Pancreas (tissue), 10 donors: Measurements from ENCODE around the gene DCHS1. TPM values are rescaled to one million over a fixed set of nuclear protein-coding genes. Genes with fewer than 3 reads are reported as not detected.
A peak's percentile ranks its signal among the peaks of the same experiment; 100 is the strongest.

Experiments used
- ATAC-seq, 4 donors: fragments of 200-7000 bp; cut with Tn5 transposase; one replicate each; pipeline versions ENCODE4 v1.8.0 to v1.9.1; 2020; ENCODE audit warnings: mild to moderate bottlenecking in 4 of 4, moderate library complexity in 4 of 4
- DNase-seq, 6 donors: peaks; one replicate each; pipeline ENCODE4 v3.0.0-alpha.2; 2020
- FAIRE-seq: peaks from 2 replicates; lab custom pipeline; 2012; peaks lifted over from hg19 to GRCh38; lab: Jason Lieb, UNC
- H3K27ac ChIP-seq, 4 donors: fragments of 200-600 bp; sonication (generic); 1 replicate in 3 of 4; 2 replicates in 1 of 4; pipeline versions ENCODE4 v1.5.0 to v1.8.0; 2020
- H3K27me3 ChIP-seq, 4 donors: fragments of 200-600 bp; one replicate each; pipeline ENCODE4 v1.8.0; 2021
- H3K36me3 ChIP-seq, 3 donors: fragments of 200-600 bp; sonication (generic) in 1 of 3; one replicate each; pipeline versions ENCODE4 v1.5.0 to v1.8.0; 2020 to 2021
- H3K4me1 ChIP-seq, 3 donors: fragments of 200-600 bp; one replicate each; pipeline ENCODE4 v1.8.0; 2021
- H3K4me3 ChIP-seq, 4 donors: fragments of 200-600 bp; sonication (generic) in 2 of 4; one replicate each; pipeline versions ENCODE4 v1.5.0 to v1.8.0; 2020 to 2021
- H3K9me3 ChIP-seq, 4 donors: fragments of 200-600 bp; one replicate each; pipeline ENCODE4 v1.8.0; 2021
- CTCF ChIP-seq, 4 donors: fragments of 200-600 bp; sonication (generic) in 3 of 4; IDR thresholded peaks; one replicate each; pipeline versions ENCODE4 v1.5.0 to v1.8.0; 2021; ENCODE audit warnings: antibody characterized with exemption in 4 of 4
- WGBS, 2 donors: extraction: QIAGEN DNeasy Blood & Tissue Kit; methylation state at CpG; one replicate each; pipeline ENCODE4 v1.1.7; 2013; 5-methylcytosine and 5-hydroxymethylcytosine counted together
- intact Hi-C, 3 donors: fragments of 100-400 bp; cut with DNase I; formaldehyde crosslinking; loops; one replicate each; pipeline versions ENCODE4 v1.11.1 to v1.14.2; 2022
- polyA plus RNA-seq, 2 donors: library from polyadenylated mRNA; stranded (reverse); fragments of 200-250 nt; gene quantifications; one replicate each; pipeline ENCODE4 v1.2.3, GENCODE V29; 2013
- total RNA-seq, 6 donors: library from RNA; stranded (reverse); fragmentation: NEBNext Ultra II Directional in 4 of 6; extraction: Animal tissue kit (Norgen Biotek cat#: 25700) in 4 of 6; gene quantifications; one replicate each; pipeline versions ENCODE4 v1.2.1 to v1.2.4, GENCODE V29; 2021 to 2023
- donor health status: healthy with polysubstance abuse.
- donor health status: DM: no; HTN: no; CAD: no; lungs with moderate emphysema.
- donor health status: DM: no; HTN: no; CAD: no.
- donor health status: control.
- donor health status: control.
- donor health status: Bipolar disorder and iron deficiency.
- donor health status: DM: yes; HTN: yes; CAD: no.
- donor health status: DM: no; HTN: no; CAD: no.
- donor health status: DM: no; HTN: no; CAD: no.
- donor health status: DM: yes; HTN: yes; CAD: no.

The DCHS1 gene
- total and polyA plus RNA-seq, 8 donors, result 2.3 to 4.8 (median 3.7) TPM

- Histone ChIP-seq H3K27ac (peak within 1 kb of the TSS; percentile 77 to 93 (median 83)), H3K4me1 (peaks cover 17 to 48% (median 23%) of the 10 kb centered on the region in 3 donors), H3K27me3 (no peaks in the 10 kb centered on the region), H3K36me3 (peaks cover 0 to 21% (median 17%) of the 10 kb centered on the region in 3 donors), H3K9me3 (no peaks in the 10 kb centered on the region), H3K4me3 (peak within 1 kb of the TSS; percentile 63 to 93 (median 81))
- intact Hi-C loops, result no loop called here
- TF ChIP-seq CTCF (IDR thresholded peaks at IDR 0.05), result no peak
- ATAC-seq (peak; percentile 90 to 94 (median 92)), DNase-seq (peak; percentile 90 to 95 (median 91)), FAIRE-seq (no peak)
- WGBS, 2 donors, result 0% methylated on average over 60 to 72 of the region's 72 CpGs
Observed at GRCh38 chr11:6603287-6604080, 52.1 kb downstream of the DCHS1 start, which contains the start of the genes ILK and RRP8. Gene ILK (plus strand): TSS chr11:6603774. CDS start chr11:6604272, 498 bp downstream. Gene RRP8 (minus strand): TSS chr11:6603616. CDS start chr11:6603502, 114 bp downstream.

- DNase-seq (no peak), ATAC-seq (no peak), FAIRE-seq (no peak)
- no peak for TF ChIP-seq CTCF (IDR thresholded peaks at IDR 0.05)
- H3K9me3 ChIP-seq, result no peaks in the 10 kb centered on the region
- no peaks in the 10 kb centered on the region for H3K27me3 ChIP-seq
- peak overlapping the region; percentile 60 to 93 (median 81) for H3K4me3 ChIP-seq
- peaks cover 0 to 17% (median 10%) of the 10 kb centered on the region in 3 donors for H3K36me3 ChIP-seq
- whole genome bisulfite sequencing, 2 donors, result 47% methylated on average over 7 of the region's 7 CpGs
- no peak overlapping the region for H3K27ac ChIP-seq
- intact Hi-C loops, result no loop called here
- peaks cover 17 to 41% (median 21%) of the 10 kb centered on the region in 3 donors for H3K4me1 ChIP-seq
Observed at GRCh38 chr11:6602096-6602940, 53.3 kb downstream of the DCHS1 start.

- FAIRE-seq (no peak), ATAC-seq (no peak), DNase-seq (peak in 1 of 6 donors; percentile 65)
- Histone ChIP-seq H3K4me3 (no peak overlapping the region), H3K36me3 (peaks cover 0 to 20% (median 10%) of the 10 kb centered on the region in 3 donors), H3K27me3 (no peaks in the 10 kb centered on the region), H3K4me1 (peaks cover 8 to 31% (median 13%) of the 10 kb centered on the region in 3 donors), H3K27ac (no peak overlapping the region), H3K9me3 (no peaks in the 10 kb centered on the region)
- no peak for TF ChIP-seq CTCF (IDR thresholded peaks at IDR 0.05)
- WGBS, 2 donors, result 95 to 96% methylated on average over 13 of the region's 13 CpGs
- intact Hi-C loops, result no loop called here
Observed at GRCh38 chr11:6601041-6601461, 54.6 kb downstream of the DCHS1 start.

GRCh38 chr11:6599881-6600390 lies 55.7 kb downstream of the DCHS1 start:
- Histone ChIP-seq H3K36me3 (peaks cover 0 to 20% (median 10%) of the 10 kb centered on the region in 3 donors), H3K27ac (no peak overlapping the region), H3K4me3 (no peak overlapping the region), H3K4me1 (peaks cover 0 to 20% (median 10%) of the 10 kb centered on the region in 3 donors), H3K27me3 (no peaks in the 10 kb centered on the region), H3K9me3 (no peaks in the 10 kb centered on the region)
- WGBS, 2 donors, result 79 to 86% methylated on average over 2 of the region's 2 CpGs
- DNase-seq (peak in 2 of 6 donors; percentile 36 to 37), FAIRE-seq (no peak), ATAC-seq (no peak)
- intact Hi-C loops, result no loop called here
- no peak for TF ChIP-seq CTCF (IDR thresholded peaks at IDR 0.05)
